GM19463 (cell line): ENCODE data around the gene CYTH1.

ENCODE experiments used
- ATAC-seq: cut with Tn5 transposase; IDR thresholded peaks from one replicate; pipeline ENCODE4 v1.9.1; 2021; ENCODE audit warnings: mild to moderate bottlenecking, moderate library complexity; ENCODE audit not compliant: unreplicated experiment

CYTH1 gene, protein sequence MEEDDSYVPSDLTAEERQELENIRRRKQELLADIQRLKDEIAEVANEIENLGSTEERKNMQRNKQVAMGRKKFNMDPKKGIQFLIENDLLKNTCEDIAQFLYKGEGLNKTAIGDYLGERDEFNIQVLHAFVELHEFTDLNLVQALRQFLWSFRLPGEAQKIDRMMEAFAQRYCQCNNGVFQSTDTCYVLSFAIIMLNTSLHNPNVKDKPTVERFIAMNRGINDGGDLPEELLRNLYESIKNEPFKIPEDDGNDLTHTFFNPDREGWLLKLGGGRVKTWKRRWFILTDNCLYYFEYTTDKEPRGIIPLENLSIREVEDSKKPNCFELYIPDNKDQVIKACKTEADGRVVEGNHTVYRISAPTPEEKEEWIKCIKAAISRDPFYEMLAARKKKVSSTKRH

DNA sequence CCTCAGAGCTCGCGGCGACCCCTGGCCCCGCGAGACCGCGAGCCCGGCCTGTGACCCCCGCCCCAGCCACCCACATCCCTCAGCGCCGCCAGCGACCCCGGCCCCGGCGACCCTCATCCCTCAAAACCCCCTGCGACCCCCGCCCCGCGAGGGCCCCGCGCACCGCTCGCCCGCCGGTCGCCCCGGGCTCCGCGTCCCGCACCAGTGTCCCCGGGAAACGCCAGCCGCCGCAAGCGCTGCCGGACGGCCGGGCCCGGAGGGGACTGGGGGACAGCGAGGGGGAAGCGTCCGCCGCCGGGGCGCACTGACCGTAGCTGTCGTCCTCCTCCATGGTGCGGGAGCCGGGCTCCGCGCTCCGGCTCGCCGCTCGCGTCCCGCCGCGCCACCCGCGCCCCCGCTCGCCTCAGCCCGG, at the start of gene CYTH1:
CYTH1 (minus strand) TSS at position 381 of the 412 bp plus-strand sequence; CDS start at position 331, 50 bp downstream.
- peak; percentile 12 for ATAC-seq

DNA sequence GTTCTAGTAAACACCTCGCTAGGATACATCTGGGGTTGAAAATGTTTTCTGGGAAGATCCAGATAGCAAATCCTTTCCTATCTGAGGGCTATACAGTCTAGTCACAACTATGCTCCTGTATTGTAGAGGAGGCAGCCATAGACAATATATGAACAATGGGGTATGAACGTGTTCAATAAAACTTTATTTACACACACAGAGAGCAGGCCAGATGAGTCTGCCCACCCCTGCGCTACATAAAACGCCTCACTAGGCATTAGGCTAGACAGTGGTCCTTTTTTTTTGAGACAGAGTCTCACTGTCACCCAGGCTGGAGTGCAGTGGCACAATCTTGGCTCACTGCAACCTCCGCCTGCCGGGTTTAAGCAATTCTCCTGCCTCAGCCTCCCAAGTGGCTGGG, 47.4 kb upstream of the CYTH1 start:
- ATAC-seq, result no peak

DNA sequence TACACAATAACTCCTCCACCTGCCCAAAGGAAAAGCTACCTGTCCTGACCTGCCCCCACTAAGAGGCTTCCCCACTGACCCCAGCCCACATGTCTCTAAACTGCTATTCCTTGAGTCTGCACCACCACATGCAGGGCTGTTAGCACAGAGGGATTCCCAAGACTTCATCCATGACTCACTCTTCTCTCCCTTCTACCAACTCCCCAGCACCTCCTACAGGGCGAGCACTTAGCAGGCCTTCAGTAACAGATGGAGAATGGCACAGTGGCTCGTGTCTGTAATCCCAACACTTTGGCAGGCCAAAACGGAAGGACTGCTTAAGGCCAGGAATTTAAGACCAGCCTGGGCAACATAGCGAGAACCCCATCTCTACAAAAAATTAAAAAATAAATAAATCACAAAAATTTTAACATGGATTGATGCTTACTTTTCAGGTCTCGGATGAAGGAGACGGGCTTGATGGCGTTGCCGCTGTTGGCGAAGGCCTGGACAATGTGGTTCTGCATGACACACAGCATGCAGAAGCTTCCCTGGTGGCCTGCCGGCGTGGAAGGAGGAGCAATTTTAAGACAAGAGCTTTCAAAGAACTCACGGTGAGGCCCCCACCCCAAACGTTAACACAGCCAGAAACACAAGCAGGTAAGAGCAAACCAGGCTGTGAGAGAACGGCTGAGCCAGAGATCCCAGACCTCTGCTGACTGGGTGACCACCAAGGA, 46.6 kb upstream of the CYTH1 start:
- ATAC-seq, result no peak

DNA sequence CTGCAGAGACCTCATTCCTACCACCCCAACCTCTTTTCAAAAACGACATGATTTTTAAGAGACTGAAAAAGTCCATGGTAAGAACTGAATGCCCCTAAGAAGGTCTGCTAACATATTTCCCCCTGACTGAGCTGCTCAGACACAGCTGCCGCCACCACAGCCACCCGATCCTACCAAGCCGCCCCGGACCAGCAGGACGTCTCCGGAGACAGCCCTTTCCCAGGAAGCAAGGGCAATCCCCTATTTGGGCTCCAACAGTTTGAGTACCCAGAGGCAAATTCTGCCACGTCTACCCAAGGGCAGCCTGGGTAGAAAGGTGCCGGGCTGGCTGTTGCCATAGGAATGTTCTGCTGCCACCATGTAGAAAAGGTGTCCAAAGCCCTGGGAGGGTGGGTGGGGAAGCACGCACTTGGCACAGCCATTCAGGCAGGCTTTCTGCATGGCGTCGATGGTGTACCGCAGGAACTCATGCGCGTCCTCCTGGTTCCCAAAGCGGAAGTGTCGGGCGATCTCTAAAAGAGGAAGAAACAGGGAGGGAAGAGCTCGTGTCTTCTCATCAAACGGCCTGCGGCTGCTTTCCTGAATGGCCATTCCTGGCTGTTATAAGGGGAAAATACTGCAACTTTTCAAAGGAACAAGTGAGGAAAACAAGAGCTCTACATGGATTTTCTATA, 44.9 kb upstream of the CYTH1 start:
- no peak for ATAC-seq

DNA sequence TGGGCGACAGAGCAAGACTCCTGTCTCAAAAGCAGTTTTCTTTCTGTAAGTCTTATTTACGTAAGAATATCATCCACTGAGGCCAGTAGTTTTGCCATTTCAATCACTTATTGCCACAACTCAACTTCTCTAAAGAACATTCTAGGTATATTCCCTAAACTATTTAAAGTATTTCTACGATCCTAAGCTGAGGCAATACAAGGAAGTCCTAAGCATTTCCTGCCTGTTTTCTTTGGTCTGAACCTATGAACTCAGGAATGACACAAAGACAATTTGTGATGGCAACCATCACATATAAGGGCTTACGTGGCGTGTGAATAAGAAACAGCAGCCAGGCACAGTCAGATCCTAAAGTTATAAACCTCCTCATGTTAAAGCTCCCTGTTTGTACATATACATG, 44.3 kb upstream of the CYTH1 start:
- no peak for ATAC-seq

DNA sequence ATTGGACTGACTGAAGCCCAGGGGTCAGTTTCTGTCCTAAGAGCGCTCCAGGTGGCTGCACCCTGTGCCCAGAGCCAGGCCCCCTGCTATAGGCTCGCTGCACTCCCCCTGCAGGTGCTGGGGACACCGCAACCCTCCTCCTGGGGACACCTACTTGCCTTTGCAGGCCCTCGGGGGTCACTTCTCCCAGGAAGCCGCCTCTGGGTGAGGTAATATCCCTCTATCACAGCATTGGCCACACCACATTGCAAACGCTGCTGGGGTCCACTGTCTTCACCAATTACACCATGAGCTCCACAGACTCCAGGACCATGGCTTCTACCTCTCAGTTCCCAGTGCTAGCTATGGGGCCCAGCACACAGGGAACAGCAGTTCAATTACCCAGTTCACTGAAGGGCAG, 43.6 kb upstream of the CYTH1 start:
- no peak for ATAC-seq

DNA sequence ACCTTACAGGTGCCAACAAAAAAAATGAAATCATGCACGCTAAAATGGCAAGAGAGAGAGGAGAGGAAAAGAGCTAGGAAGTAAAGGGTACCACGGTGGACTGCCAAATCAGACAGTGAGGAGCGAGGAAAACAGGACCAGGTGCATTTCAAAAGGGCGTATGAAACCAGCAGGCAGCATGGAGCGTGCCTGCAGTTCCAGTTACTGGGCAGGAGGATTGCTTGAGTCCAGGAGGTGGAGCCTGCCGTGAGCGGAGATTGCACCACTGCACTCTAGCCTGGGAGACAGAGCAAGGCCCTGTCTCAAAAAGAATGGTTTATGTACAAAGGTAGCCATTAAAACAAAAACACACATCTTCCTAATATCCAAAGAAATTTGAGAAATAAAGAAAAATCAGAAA, 42.2 kb upstream of the CYTH1 start:
- ATAC-seq, result no peak

DNA sequence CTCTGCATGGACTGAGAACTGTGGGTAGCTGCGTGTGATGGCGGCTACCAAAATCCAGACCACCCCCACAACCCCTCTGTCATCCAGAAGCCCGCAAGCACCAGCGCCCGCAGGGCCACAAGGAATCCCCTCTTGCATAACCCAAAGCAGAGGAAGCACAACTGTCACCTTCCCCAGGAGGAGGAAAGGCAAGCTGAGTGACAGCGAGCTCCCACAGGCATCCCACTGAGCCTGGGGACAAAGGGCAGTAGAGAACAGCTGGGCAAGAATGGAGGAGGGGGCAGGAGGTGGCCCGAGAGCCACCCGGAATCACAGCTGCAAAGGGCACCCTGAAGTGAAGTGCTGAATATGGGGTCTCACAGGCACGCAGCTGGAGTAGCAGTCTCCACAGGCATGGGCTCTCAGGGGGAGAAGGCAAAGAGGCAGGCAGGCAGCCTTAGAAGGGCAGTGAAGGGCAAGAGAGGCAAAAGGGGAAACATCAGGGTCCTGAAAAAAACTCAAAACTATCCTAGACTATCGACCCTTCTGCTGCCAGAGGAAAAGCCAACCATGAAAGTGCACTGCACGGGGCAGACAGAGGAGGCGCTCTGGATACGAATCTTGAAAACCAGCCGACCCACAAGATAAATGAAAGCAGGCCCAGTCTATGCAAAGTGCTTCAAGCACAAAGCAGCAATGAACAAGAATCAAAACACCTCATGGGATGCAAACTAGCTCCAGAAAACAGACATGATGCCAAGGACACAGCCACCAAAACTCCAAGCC, 41.4 kb upstream of the CYTH1 start:
- ATAC-seq, result no peak

DNA sequence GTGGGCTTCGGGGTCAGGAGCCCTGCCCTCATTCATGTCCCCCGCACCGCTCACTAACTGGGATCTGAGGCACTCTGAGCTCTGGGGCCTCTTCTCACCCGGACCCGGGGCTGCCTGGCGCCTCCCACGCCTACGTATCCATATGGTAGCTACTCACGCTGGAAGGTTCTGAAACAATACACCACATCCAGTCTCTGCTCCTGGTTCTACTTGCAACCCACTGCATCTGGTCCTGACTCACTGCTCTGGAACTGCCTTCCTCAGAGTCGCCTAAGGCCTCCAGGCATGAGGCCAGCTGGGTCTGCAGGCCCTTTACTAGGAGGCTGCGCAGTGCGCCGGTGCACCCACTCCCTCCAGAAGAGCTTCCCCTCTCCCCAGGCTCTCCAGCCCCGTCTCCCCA, 40.5 kb upstream of the CYTH1 start:
- no peak for ATAC-seq

DNA sequence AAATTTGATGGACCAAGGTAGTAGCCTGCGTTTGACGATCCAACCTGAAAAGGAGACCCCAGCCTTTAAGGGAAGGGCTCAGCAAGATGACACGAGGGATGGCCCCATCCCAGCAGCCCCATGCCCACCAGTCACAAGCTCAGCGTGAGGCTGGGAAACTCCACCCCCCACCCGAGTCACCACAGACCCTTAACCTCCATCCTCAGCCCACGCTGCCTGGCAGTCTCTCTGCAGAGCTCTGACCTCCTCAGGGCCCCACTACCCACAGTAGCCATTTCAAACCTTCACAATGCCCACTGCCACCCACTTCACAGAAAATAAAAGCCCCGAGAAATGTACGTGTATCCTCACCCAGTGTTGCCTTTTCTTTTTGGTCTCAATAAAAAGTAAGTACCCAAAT, 39.9 kb upstream of the CYTH1 start:
- ATAC-seq, result no peak

DNA sequence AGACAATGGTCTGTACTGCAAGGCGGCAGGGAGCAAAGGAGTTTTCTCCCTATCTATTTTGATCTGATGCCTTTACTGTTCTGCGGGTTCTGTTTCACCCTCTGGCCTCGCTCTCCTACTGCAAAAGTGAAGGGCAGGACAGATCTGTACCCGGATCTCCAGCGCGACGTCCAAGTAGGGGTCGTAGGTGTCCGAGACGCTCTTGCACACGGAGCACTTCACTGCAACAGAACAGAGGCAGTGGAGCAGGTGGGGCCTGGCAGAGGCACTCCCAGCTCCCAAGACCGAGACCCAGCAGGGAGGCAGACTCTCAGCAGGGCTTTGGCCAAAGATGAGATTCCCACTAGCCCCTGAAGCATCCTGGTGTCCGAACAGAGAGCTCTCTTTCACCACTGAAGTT, 38.8 kb upstream of the CYTH1 start:
- ATAC-seq, result no peak

DNA sequence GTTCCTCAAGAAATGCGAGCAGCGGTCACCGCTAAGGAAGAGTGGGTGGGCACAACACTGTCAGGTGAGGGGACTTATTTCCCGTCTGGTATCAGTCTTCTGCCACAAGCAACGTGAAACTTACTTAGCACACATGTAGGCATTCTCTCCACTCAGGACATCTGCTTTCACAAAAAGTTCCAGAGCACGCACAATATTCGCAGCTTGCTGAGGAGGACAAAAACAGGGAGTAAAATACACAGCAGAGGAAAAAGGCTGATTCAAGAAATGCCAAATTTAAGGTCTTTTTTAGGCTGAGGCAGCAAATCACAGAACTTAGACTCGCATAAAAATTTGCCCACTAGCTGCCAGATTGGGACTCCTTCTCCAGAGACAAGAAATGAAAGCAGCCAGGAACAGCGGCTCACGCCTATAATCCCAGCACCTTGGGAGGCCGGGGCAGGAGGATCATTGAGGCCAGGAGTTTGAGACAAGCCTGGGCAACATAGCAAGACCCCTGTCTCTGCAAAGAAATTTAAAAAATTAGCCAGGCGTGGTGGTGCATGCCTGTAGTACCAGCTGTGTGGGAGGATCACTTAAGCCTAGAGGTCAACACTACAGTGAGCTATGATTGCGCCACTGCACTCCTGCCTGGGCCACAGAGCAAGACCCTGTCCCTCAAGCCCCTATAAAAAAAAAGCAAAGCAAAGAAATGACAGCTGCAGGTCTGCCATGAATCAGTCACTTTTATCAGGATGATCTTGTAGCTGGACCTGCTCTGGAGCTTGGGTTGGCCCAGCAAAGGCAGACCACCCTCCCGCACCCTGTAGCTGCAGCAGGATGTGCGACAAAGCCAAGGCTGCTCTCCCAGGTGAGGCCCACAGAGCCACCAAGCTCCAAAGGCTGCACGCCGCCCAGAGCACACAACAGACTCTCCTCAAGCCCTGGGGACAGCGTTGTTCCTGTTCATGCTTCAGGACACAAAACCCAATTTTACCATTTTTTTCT, 38.0 kb upstream of the CYTH1 start:
- ATAC-seq, result no peak

DNA sequence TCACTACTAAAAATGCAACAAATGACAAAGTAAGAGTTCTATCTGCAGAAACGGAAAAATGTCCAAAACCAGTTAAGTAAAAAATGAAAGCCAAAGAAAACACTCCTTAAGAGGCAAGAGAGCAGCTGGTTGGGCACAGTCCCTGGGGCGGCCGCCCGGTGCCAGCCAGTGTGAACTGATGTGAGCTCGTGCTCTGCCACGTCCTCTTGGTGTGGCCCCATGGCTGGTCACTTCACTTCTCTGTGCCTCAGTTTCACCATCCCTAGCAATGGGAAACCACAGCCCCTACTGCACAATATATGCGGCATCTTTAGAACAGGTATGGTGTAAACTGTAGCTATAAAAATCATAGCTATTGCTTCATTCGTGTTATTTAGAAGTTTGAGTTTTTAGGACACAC, 37.3 kb upstream of the CYTH1 start:
- no peak for ATAC-seq

DNA sequence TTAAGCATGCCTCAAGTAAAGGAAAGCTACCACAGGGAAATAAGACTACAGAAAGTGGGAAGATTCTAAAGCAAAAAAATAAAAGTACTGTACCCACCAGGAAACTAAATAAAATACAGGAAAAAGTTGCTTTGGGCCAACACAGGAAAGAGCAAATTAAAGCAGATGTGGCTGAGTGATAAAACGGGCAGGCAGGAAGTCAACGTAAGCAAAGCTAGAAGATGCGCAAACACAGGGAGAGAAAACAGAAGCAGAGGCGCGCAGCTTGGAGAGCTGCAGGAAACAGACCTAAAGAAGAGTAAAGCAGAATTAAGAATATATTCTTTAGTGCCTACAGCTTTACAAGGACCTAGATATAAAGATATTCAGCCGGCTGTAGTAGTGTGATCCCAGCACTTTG, 36.9 kb upstream of the CYTH1 start:
- no peak for ATAC-seq

DNA sequence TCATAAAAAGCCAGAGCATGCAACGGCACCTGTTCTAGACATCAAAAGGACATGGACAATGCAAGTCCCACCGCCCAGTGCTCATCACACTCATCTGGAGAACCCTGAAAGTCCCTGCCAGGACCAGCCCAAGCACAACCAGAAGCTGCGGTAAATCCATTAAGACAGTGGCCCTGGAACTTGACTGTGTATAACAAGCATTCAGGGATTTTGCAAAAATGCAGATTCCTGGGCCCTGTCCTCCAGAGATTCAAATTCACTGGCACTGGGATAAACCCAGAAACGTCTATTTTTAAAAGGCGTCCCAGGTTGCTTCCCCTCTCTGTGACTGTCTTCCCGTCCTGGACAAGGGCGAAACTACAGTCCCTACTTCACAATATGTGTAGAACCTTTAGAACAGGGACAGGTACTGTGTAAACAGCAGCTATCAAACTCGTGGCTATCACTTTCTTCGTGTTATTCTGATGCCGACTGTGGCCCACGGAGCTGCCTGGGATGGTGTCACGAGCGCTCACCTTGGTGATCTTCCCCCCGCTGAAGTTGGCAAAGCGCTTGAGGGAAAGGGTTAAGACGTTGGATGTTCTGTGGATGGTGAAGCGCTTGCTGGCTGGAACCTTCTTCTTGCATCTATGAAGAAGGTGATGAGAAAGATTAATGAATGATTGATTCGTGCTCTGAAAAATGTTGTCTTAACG, 36.2 kb upstream of the CYTH1 start:
- ATAC-seq, result no peak

DNA sequence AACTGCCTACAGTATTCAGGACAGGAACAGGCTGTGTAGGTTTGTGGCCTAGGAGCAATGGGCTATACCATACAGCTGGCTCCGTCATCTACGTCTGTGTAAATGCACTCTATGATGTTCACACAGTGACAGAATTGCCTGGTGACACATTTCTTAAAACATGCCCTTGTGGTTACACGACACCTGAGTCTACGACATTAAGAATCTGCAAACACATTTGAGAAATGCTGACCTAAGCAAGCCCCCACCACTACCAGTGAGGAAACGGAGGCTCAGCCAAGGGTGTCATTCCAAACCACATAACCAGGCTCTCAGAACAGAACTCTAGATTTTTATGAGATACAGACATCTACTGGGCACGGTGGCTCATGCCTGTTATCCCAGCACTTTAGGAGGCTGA, 35.0 kb upstream of the CYTH1 start:
- no peak for ATAC-seq

DNA sequence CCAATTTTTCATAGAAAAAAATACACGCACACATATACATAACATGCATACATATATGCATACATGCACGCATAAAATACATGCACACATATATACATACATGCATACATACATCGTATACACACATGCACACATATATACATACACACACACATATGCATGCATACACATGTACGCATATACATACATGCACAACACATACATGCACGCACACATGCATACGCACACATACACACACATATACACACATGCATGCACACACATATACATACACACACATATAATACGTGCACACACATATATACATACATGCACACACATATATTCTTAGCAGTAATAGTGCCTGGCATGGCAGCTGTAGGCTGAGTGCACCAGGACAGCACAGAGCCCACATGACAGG, 33.6 kb upstream of the CYTH1 start:
- no peak for ATAC-seq

DNA sequence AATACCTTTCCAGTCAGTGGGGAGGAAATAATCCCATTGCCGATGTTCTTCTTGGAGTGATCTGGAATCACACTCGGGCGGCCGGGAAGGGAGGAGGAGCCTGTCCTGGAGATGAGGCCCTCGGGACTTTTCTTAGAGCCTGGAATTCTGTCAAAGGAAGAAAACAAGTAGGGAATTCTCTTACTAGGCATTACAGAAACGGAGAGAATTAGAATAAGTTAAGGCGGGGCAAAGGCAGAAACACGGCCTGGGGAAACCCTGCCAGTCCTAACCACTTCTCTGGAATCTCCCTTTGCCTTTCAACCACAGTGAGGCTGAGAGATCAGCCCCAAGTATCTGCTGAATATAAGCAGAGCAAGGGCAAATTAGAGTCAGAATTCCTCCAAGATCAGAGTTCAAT, 30.8 kb upstream of the CYTH1 start:
- ATAC-seq, result no peak

DNA sequence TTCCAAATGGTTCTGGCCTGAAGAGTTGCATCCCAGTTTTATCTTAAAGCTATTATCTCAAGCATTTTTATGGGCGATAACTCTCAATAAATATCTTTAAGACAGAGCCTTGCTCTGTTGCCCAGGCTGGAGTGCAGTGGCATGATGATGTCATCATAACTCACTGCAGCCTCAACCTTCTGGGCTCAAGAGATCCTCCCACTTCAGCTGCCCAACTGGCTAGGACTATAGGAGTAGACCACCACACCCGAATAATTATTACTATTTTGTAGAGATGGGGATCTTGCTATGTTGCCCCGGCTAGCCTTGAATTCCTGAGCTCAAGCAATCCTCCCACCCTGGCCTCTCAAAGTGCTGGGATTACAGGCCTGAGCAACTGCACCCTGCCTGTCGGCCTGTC, 26.1 kb upstream of the CYTH1 start:
- no peak for ATAC-seq
